ENCODE results near the gene TBL1XR1.

DNA sequence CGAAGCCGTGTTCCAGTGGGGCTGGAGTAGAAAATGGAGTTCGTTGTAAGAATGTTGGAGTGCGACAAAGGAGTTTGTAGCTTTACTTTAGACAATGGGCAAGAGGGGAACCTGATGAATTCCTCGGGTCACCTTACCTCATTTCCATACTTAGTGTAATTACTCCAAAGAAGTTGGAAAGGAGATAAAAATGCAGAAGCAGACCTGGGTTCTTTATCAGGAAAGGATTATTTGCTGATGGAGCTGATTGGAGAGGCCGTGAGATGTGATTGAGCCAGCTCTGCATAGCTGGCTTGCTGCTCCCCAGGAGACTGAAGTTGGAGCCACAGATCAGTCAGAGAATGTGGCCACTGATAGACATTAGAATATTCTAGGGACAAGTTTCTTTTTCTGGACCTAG lies 33.4 kb upstream of the TBL1XR1 start:
- TF ChIP-seq CTCF (IDR thresholded peaks at IDR 0.05): no peak
- TF ChIP-seq EZH2phosphoT487 (IDR thresholded peaks at IDR 0.05): no peak

All from neural progenitor cell (in vitro differentiated cells).